Activated T-helper 1 cell treated with anti-CD3 and anti-CD28 coated beads, Interleukin-12 subunit alpha, Interleukin-12 subunit beta, Interleukin-2, Interleukin-4 antibody, amounts not matched to agents 30 ng/mL and 10 ng/mL and 1 ng/mL, durations not matched to agents 14 hours and 24 hours and 36 hours (primary cell): Measurements from ENCODE around the gene CGB5. TPM values are rescaled to one million over a fixed set of nuclear protein-coding genes. Genes with fewer than 3 reads are reported as not detected.
"Not testable (repeated sequence)": the region's sequence is repeated elsewhere in the genome, so short reads cannot be mapped to it uniquely, and the experiment has no call there.

Source experiments
- DNase-seq: peaks from one replicate; pipeline ENCODE4 v3.0.0; 2021; ENCODE audit warnings: low spot score
- H3K27ac Mint-ChIP-seq: one replicate; pipeline ENCODE4 v1.8.0; 2021; ENCODE audit warnings: mild to moderate bottlenecking, mixed read lengths
- H3K27me3 Mint-ChIP-seq: one replicate; pipeline ENCODE4 v1.8.0; 2022; ENCODE audit warnings: mild to moderate bottlenecking, moderate library complexity, mixed read lengths; ENCODE audit not compliant: insufficient read depth
- H3K36me3 Mint-ChIP-seq: one replicate; pipeline ENCODE4 v1.8.0; 2021; ENCODE audit warnings: low read depth, mixed read lengths
- H3K4me1 Mint-ChIP-seq: one replicate; pipeline ENCODE4 v1.8.0; 2021; ENCODE audit warnings: low read depth, mixed read lengths
- H3K4me3 Mint-ChIP-seq: one replicate; pipeline ENCODE4 v1.8.0; 2021; ENCODE audit warnings: mild to moderate bottlenecking, moderate library complexity, mixed read lengths
- H3K9me3 Mint-ChIP-seq: one replicate; pipeline ENCODE4 v1.8.0; 2021; ENCODE audit warnings: mixed read lengths
- intact Hi-C: fragments of 100-400 bp; cut with micrococcal nuclease; formaldehyde crosslinking; loops from one replicate; pipeline ENCODE4 v1.15.1; 2024
- total RNA-seq: library from RNA; stranded (reverse); gene quantifications from 2 replicates; pipeline ENCODE4 v1.2.3, GENCODE V29; 2022

Gene CGB5
- total RNA-seq, 1 donor from 2014 or later = not detected

GRCh38 chr19:49016067-49016839, 27.4 kb upstream of the CGB5 start:
- no peak overlapping the region for H3K4me3 Mint-ChIP-seq
- no peak for DNase-seq
- H3K9me3 Mint-ChIP-seq = no peaks in the 10 kb centered on the region
- H3K4me1 Mint-ChIP-seq = peaks cover 16% of the 10 kb centered on the region
- no peak overlapping the region for H3K27ac Mint-ChIP-seq
- H3K36me3 Mint-ChIP-seq = peaks cover 16% of the 10 kb centered on the region
- peaks cover 17% of the 10 kb centered on the region for H3K27me3 Mint-ChIP-seq
- intact Hi-C loops = no loop called here

DNA sequence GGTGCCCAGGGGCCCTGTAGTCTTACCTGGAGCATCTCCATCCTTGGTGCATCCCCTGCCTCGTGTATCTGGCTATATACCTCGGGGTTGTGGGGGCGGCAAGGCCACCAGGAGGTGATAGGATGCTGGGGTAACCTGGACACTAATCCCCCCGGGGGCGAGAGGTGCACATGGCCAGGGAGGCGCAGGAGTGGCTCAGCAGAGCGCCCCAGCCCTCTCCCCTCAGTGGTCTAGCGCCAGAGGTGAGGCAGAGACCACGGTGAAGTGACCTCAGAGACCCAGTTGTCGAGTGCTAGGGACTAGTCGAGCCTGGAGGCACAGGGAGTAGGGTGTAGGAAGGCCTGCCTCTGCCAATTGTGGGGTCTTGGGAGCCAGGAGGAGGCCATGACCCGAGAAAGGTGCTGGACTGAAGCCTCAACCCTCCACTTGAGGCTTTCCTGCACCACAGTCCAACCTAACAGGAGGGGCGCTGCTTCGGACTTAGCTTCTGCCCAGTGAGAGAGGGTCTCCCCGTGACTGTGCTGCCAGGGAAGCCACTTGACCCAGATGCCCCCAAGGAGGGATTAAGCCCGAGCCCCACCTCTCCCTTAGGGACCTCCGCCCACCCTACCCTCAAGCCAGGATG, 26.5 kb upstream of the CGB5 start, which contains the start of gene LHB:
LHB (minus strand) TSS at position 51 of the 625 bp plus-strand sequence; CDS start at position 41, 10 bp downstream.
- Mint-ChIP-seq H3K4me3 (peak within 1 kb of the TSS; percentile 19), H3K27me3 (peaks cover 20% of the 10 kb centered on the region), H3K9me3 (no peaks in the 10 kb centered on the region), H3K27ac (no peak within 1 kb of the TSS), H3K36me3 (peaks cover 14% of the 10 kb centered on the region), H3K4me1 (peaks cover 20% of the 10 kb centered on the region)
- no peak for DNase-seq
- intact Hi-C loops = no loop called here

DNA sequence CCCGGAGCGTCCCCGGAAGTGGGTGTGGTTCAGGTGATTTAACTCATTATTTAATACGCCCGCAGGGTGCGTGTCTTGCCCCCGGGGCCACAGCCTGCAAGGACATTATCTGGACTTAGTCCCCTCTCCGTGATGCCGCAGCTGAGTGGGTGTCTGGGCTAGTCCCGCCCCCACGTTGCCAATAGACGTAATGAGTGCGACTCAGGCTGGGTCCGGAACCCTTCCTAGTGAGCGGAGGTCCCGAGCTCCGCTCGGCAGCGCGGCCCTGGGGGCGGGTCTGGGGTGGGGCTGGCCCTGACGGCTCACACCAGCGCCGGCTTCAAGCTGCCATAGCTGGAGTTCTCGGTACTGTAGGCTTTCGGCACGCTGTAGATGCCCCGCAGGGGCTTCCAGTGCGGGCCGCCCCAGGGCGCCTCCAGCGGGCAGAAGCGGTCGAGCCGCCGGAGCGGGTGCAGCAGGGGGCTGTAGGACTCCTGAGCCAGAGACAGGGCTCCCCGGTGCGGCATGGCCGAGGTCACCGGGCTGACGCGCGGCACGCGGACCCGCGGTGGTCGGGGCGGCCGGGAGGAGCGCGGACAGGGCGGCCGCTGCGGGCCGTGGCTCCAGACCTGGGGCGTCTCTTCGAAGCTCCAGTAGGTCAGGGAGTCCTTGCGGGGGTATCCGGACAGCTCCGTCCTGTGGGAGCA, 25.8 kb upstream of the CGB5 start:
- Mint-ChIP-seq H3K4me3 (peak overlapping the region; percentile 84), H3K27ac (no peak overlapping the region), H3K4me1 (peaks cover 20% of the 10 kb centered on the region), H3K36me3 (peaks cover 14% of the 10 kb centered on the region), H3K9me3 (no peaks in the 10 kb centered on the region), H3K27me3 (peaks cover 20% of the 10 kb centered on the region)
- peak; percentile 49 for DNase-seq
- intact Hi-C loops = loop anchor here (2.0 kb wide), 1 partner anchor 39 kb away; the partner anchor contains the start of gene CGB7

GRCh38 chr19:49018388-49019241, 25.0 kb upstream of the CGB5 start:
- H3K4me1 Mint-ChIP-seq = peaks cover 20% of the 10 kb centered on the region
- H3K36me3 Mint-ChIP-seq = peaks cover 14% of the 10 kb centered on the region
- not testable (repeated sequence) for H3K9me3 Mint-ChIP-seq, DNase-seq
- intact Hi-C loops = loop anchor here (1.0 to 2.0 kb wide), 2 partner anchors 25 to 38 kb away; partner anchors contain the start of genes CGB7, GYS1 and RUVBL2
- H3K27ac Mint-ChIP-seq = peak overlapping the region; percentile 44
- peaks cover 20% of the 10 kb centered on the region for H3K27me3 Mint-ChIP-seq
- peak overlapping the region; percentile 84 for H3K4me3 Mint-ChIP-seq

DNA sequence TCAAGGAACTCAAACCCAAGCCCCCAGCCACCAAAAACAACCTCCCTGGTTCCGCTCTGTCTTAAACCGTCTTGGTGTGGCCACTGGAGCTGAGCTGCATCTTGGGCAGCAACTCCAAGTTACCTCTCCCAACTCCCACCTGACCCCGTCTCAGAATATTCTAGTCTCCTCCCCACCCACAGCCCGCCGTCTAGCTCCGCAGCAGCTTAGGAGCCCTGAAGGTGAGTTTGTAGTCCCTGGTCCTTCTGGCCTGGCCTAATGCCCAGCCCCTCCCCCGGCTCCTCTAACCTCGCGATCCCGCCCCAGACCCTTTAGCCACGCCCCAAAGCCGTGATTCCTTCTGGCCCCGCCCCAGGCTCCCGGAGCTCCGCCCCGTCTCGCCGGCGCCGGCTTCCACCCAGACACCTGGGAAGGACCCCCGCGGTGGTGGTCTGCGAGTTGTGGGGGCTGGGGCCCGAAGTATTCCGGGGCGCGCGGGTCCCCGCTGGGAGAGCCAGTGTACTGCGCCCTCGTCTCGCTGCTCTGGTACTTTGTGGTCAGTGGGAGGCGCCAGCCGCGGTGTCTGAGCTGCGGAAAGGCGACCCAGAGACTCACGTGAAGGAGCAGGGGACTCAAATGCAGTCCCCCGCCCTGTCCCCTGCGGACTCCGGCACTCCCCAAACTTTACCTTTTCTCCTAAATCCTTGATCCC, 24.3 kb upstream of the CGB5 start:
- Mint-ChIP-seq H3K4me3 (peak overlapping the region; percentile 84), H3K4me1 (peaks cover 20% of the 10 kb centered on the region), H3K9me3 (no peaks in the 10 kb centered on the region), H3K36me3 (peaks cover 9% of the 10 kb centered on the region), H3K27me3 (peaks cover 20% of the 10 kb centered on the region), H3K27ac (peak overlapping the region; percentile 44)
- intact Hi-C loops = loop anchor here (1.0 to 2.0 kb wide), 2 partner anchors 26 to 37 kb away; partner anchors contain the start of genes CGB7, GYS1 and RUVBL2
- DNase-seq = peak; percentile 48

GRCh38 chr19:49020342-49020741, 23.3 kb upstream of the CGB5 start:
- Mint-ChIP-seq H3K27ac (no peak overlapping the region), H3K36me3 (peaks cover 9% of the 10 kb centered on the region), H3K4me3 (no peak overlapping the region), H3K27me3 (peaks cover 20% of the 10 kb centered on the region), H3K4me1 (peaks cover 20% of the 10 kb centered on the region), H3K9me3 (no peaks in the 10 kb centered on the region)
- DNase-seq = no peak
- intact Hi-C loops = no loop called here

- intact Hi-C loops = no loop called here
- H3K27me3 Mint-ChIP-seq = peaks cover 20% of the 10 kb centered on the region
- H3K9me3 Mint-ChIP-seq = no peaks in the 10 kb centered on the region
- H3K27ac Mint-ChIP-seq = peak overlapping the region; percentile 3
- H3K4me1 Mint-ChIP-seq = peaks cover 20% of the 10 kb centered on the region
- peaks cover 3% of the 10 kb centered on the region for H3K36me3 Mint-ChIP-seq
- no peak for DNase-seq
- H3K4me3 Mint-ChIP-seq = no peak overlapping the region
Observed at GRCh38 chr19:49020931-49021895, 22.4 kb upstream of the CGB5 start.

- intact Hi-C loops = no loop called here
- Mint-ChIP-seq H3K4me1 (peaks cover 20% of the 10 kb centered on the region), H3K4me3 (no peak overlapping the region), H3K27ac (no peak overlapping the region), H3K27me3 (peaks cover 20% of the 10 kb centered on the region), H3K36me3 (peaks cover 3% of the 10 kb centered on the region), H3K9me3 (no peaks in the 10 kb centered on the region)
- DNase-seq = no peak
Observed at GRCh38 chr19:49022116-49022515, 21.5 kb upstream of the CGB5 start.

GRCh38 chr19:49024233-49024632, 19.4 kb upstream of the CGB5 start, which contains the start of gene CGB3:
Gene CGB3 (minus strand): TSS chr19:49024333. CDS start chr19:49023971, 362 bp downstream.
- H3K36me3 Mint-ChIP-seq, intact Hi-C loops, DNase-seq, H3K4me3 Mint-ChIP-seq, H3K9me3 Mint-ChIP-seq, H3K27ac Mint-ChIP-seq: not testable (repeated sequence)
- Mint-ChIP-seq H3K27me3 (peaks cover 16% of the 10 kb centered on the region), H3K4me1 (peaks cover 13% of the 10 kb centered on the region)

- H3K4me1 Mint-ChIP-seq = peaks cover 10% of the 10 kb centered on the region
- H3K9me3 Mint-ChIP-seq, H3K36me3 Mint-ChIP-seq, H3K27ac Mint-ChIP-seq, H3K4me3 Mint-ChIP-seq, DNase-seq, intact Hi-C loops: not testable (repeated sequence)
- peaks cover 13% of the 10 kb centered on the region for H3K27me3 Mint-ChIP-seq
Observed at GRCh38 chr19:49025088-49025487, 18.6 kb upstream of the CGB5 start.

DNA sequence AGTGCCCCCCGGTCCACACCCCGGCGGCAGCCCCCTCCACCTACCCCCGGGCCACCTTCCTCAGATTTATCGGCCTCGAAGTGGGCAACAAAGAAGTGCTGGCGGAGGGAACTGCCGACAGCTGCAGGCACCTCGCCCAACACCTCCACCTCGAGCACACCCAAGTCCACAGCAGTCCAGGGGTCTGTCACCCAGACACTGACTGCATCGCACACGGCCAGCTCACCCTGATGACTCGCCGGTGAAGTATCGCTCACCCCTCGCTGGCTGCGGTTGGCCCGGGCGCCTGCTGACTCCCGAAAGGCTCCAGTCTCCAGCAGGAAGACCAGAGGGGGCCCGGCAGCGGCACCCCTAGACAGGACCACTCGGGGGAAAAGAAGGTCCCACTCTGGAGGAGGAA, 18.0 kb upstream of the CGB5 start:
- H3K27me3 Mint-ChIP-seq, intact Hi-C loops, H3K27ac Mint-ChIP-seq, H3K9me3 Mint-ChIP-seq, DNase-seq, H3K4me3 Mint-ChIP-seq, H3K36me3 Mint-ChIP-seq: not testable (repeated sequence)
- peaks cover 10% of the 10 kb centered on the region for H3K4me1 Mint-ChIP-seq
